Measurements from ENCODE around the gene RIPOR3.

RIPOR3 gene

DNA sequence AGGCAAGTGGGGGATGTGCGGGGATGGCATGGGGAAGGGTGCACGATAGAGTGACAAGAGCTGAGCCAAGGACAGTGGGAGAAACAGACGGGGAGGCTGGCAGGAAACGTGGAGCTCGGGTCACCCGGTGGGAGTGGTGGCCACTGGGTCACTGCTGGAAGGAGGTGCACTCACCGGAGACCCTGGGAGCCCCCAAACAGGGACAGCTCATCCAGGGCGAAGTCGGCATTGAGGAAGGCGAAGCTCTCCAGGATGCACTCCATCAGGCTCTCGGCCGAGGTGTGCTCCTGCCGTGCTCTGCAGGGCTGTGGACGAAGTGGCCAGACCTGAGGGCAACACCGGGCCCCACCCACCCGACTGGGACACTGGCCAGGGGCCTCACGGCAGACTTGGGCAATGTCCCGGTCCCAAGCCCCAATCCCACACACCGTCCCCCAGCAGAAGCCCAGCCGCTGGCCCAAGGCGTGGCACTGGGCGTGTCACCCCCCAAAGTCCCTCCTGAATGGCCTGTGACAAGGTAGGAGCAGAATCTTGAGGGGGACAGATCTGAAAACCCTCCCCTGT, 93.9 kb downstream of the RIPOR3 start:
- Histone ChIP-seq H3K36me3 (ENCODE audit: control insufficient read depth, insufficient read depth, low read length) (no peaks in the 10 kb centered on the region), H3K27ac (ENCODE audit: low read depth, low read length) (no peak overlapping the region), H3K9me3 (ENCODE audit: control insufficient read depth, insufficient read depth, low read length) (no peaks in the 10 kb centered on the region), H3K9ac (ENCODE audit: low read depth, low read length) (no peak overlapping the region), H3K4me3 (ENCODE audit: low read depth, low read length) (no peak overlapping the region), H3K4me1 (ENCODE audit: control insufficient read depth, insufficient read depth, low read length) (no peaks in the 10 kb centered on the region), H3K27me3 (ENCODE audit: control insufficient read depth, insufficient read depth, low read length) (no peaks in the 10 kb centered on the region)

DNA sequence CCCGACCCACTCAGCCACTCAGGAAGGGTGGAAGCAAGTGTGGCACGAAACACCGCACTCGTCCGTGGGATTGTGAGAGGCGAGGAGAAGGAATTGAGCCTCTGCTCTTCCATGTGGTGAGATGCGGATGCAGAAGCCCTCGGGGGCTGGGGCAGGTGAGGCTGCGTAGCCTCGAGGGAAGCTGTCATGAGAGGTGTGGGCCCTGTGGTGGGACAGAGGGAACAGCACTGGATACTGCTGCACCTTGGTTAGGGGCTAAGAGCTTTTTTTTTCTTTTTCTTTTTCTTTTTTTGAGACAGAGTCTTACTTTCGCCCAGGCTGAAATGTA, 94.7 kb downstream of the RIPOR3 start:
- Histone ChIP-seq H3K27me3 (ENCODE audit: control insufficient read depth, insufficient read depth, low read length) (no peaks in the 10 kb centered on the region), H3K27ac (ENCODE audit: low read depth, low read length) (no peak overlapping the region), H3K4me1 (ENCODE audit: control insufficient read depth, insufficient read depth, low read length) (no peaks in the 10 kb centered on the region), H3K36me3 (ENCODE audit: control insufficient read depth, insufficient read depth, low read length) (no peaks in the 10 kb centered on the region), H3K4me3 (ENCODE audit: low read depth, low read length) (no peak overlapping the region), H3K9me3 (ENCODE audit: control insufficient read depth, insufficient read depth, low read length) (no peaks in the 10 kb centered on the region), H3K9ac (ENCODE audit: low read depth, low read length) (no peak overlapping the region)

DNA sequence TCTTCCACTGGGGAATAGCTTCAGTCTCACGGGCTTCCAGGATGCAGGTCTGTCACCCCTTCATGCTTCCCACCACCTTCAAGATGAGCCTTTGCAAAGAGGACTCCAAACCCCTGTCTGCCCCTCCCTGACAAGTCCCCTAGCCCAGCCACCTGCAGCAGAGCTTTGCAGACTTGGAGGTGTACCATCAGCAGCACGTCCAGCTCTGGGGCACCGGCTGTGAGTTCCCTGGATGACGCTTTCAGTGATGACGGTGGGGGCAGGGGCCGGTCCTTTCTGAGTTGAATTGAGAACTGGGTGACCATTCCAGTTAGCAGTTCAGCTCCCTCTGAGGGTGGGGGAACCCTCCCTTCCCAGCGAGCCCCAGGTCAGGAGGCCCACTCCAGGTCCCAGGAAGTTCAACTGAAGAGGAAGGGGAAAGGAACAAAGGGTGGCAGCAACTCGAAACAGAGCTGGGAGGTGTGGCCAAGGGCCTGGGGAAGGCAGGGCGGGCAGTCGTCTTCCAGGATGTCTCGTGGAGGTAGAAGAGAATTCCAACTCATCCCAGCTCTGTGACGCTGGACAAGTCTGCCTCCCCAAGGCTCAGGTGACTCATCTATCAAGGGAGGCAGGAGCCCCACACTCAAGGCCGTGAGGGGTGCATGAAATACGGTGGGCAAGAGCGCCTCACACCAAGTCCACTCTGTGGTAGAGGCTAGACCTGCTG, 95.2 kb downstream of the RIPOR3 start:
- Histone ChIP-seq H3K36me3 (ENCODE audit: control insufficient read depth, insufficient read depth, low read length) (no peaks in the 10 kb centered on the region), H3K27ac (ENCODE audit: low read depth, low read length) (no peak overlapping the region), H3K4me1 (ENCODE audit: control insufficient read depth, insufficient read depth, low read length) (no peaks in the 10 kb centered on the region), H3K4me3 (ENCODE audit: low read depth, low read length) (no peak overlapping the region), H3K9ac (ENCODE audit: low read depth, low read length) (no peak overlapping the region), H3K9me3 (ENCODE audit: control insufficient read depth, insufficient read depth, low read length) (no peaks in the 10 kb centered on the region), H3K27me3 (ENCODE audit: control insufficient read depth, insufficient read depth, low read length) (no peaks in the 10 kb centered on the region)

DNA sequence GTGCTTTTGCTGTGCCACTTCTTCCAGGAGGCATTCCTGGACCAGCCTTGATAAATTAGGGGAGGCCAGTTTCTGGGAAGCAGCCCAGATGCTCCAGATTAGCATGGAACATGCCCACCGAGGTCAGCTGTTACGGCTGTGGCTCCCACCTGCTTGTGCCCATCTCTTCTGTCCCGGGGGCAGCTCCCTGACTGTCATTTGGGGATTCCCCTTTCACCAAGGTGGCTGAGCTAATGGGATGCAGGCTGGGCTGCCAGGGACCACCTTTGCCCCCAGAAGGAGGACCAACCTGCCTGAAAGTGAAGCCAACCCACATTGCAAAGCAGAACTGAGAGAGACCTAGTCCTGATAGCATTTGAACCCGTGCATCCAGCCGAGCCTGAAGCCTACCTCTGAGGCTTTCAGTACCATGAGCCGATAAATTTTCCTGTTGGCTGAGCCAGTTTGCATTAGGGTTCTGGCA, 95.9 kb downstream of the RIPOR3 start:
- no peak overlapping the region for H3K9ac ChIP-seq (ENCODE audit: low read depth, low read length)
- no peak overlapping the region for H3K27ac ChIP-seq (ENCODE audit: low read depth, low read length)
- H3K9me3 ChIP-seq (ENCODE audit: control insufficient read depth, insufficient read depth, low read length), result no peaks in the 10 kb centered on the region
- H3K27me3 ChIP-seq (ENCODE audit: control insufficient read depth, insufficient read depth, low read length), result no peaks in the 10 kb centered on the region
- no peaks in the 10 kb centered on the region for H3K36me3 ChIP-seq (ENCODE audit: control insufficient read depth, insufficient read depth, low read length)
- H3K4me3 ChIP-seq (ENCODE audit: low read depth, low read length), result no peak overlapping the region
- H3K4me1 ChIP-seq (ENCODE audit: control insufficient read depth, insufficient read depth, low read length), result no peaks in the 10 kb centered on the region

DNA sequence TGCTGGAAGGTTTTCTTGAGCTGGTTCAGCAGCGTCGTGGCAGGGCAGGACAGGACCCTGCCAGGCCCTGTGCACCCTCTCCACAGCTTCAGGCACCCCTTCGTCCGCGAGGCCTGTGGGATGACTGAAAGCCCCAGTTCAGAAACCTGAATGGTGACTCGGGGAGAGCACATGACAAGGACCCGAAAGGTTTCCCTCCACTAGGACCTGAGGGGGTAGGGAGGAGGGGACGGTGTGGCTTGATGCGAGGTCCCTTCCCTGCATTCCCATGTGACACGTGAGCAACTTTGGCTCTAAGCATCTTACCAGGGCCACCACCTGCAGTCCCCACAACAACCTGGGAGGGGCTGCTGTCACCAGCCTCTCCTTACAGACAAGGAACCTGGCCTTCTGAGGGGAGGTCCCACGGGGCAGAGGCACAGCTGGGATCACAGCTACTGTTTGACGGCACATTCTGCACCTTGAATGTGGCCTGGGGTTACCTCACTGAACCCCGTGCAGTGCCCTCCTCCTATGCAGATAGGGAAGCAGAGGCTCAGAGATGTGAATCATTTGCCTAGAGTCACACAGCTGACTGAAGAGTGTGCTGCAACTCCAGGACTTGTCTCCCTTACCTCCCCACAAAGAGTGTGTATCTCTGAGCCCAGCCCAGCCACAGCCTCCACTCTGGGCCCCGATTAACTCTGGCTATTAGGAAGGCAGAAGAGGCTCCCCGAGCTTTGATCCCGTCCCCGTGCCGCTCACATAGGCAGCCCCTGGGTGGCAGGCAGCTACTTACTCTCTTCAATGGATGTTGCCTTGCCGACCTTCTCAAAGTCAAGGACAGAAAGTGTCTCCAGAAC, 96.5 kb downstream of the RIPOR3 start:
- Histone ChIP-seq H3K27ac (ENCODE audit: low read depth, low read length) (no peak overlapping the region), H3K4me1 (ENCODE audit: control insufficient read depth, insufficient read depth, low read length) (no peaks in the 10 kb centered on the region), H3K27me3 (ENCODE audit: control insufficient read depth, insufficient read depth, low read length) (no peaks in the 10 kb centered on the region), H3K4me3 (ENCODE audit: low read depth, low read length) (no peak overlapping the region), H3K9ac (ENCODE audit: low read depth, low read length) (no peak overlapping the region), H3K36me3 (ENCODE audit: control insufficient read depth, insufficient read depth, low read length) (0 out of 2 replicates have a peak, but pooled peaks cover under 1% of the 10 kb centered on the region), H3K9me3 (ENCODE audit: control insufficient read depth, insufficient read depth, low read length) (no peaks in the 10 kb centered on the region)

DNA sequence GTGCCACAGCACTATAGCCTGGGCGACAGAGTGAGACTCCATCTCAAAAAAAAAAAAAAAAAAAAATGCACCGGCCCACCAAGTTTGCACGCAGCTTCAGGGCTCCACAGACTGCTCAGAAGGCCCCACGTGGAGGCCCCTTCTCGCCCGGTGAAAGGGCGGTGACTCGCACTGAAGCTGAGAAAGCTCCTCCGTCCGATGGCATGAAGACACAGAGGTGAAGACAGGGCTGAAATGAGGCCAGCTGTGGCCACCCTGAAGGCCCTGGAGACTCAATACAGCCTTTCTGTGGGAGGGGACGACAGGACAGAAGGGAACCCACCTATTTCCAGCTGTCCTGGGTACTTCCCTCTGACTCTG, 97.1 kb downstream of the RIPOR3 start:
- H3K9ac ChIP-seq (ENCODE audit: low read depth, low read length), result no peak overlapping the region
- H3K27me3 ChIP-seq (ENCODE audit: control insufficient read depth, insufficient read depth, low read length), result no peaks in the 10 kb centered on the region
- H3K36me3 ChIP-seq (ENCODE audit: control insufficient read depth, insufficient read depth, low read length), result 0 out of 2 replicates have a peak, but pooled peaks cover 3% of the 10 kb centered on the region
- H3K9me3 ChIP-seq (ENCODE audit: control insufficient read depth, insufficient read depth, low read length), result no peaks in the 10 kb centered on the region
- no peaks in the 10 kb centered on the region for H3K4me1 ChIP-seq (ENCODE audit: control insufficient read depth, insufficient read depth, low read length)
- H3K4me3 ChIP-seq (ENCODE audit: low read depth, low read length), result no peak overlapping the region
- H3K27ac ChIP-seq (ENCODE audit: low read depth, low read length), result no peak overlapping the region

DNA sequence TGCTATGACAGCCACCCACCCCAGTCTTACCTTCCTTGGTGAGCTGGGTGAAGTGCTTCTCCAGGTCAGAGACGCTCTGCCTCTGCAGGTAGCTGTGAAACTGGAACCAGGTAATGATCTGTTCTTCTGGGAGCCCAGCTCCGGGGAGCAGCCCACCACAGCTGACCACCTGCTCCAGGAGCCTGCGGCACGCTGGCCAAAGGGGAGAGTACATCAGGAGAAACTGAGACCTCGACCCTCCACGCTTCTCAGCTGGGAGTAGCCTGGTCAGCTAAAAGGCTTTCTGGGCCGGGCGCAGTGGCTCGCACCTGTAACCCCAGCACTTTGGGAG, 98.4 kb downstream of the RIPOR3 start:
- 0 out of 2 replicates have a peak, but pooled peaks cover 3% of the 10 kb centered on the region for H3K36me3 ChIP-seq (ENCODE audit: control insufficient read depth, insufficient read depth, low read length)
- H3K27me3 ChIP-seq (ENCODE audit: control insufficient read depth, insufficient read depth, low read length), result no peaks in the 10 kb centered on the region
- no peak overlapping the region for H3K9ac ChIP-seq (ENCODE audit: low read depth, low read length)
- no peaks in the 10 kb centered on the region for H3K9me3 ChIP-seq (ENCODE audit: control insufficient read depth, insufficient read depth, low read length)
- H3K4me1 ChIP-seq (ENCODE audit: control insufficient read depth, insufficient read depth, low read length), result no peaks in the 10 kb centered on the region
- no peak overlapping the region for H3K27ac ChIP-seq (ENCODE audit: low read depth, low read length)
- no peak overlapping the region for H3K4me3 ChIP-seq (ENCODE audit: low read depth, low read length)

DNA sequence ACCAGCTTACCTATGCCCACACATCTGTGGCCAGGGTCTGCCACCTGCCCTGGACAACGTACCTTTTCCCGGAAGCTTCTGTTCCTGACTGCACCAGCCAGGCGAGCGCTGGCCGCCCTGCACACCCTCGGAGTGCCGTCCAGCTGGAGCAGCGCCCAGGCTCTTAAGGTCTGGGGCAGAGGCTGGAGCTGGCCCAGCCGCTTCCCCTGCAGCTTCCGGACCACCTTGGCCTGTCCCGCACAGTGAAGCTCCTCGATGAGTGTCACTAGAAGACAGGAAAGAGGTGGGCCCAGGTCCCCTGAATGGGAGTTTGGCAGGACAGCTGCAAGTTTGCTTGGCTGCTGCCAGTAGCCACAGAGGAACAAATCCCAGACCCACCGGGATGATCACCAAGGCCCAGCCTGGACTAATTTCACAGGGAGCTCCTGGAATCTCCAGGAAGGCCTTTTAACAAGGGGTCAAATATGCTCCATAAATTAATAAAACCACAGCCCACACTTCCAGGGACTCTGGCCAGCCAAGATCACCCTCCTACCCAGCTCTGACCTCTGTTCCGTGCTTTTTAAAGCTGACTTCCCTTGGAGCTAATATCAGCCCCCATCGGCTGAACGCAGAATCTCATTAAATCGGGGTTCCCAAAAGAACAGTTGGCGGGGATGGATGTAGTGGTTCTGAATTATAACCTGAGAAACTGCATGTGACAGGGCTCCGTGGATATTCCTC, 98.9 kb downstream of the RIPOR3 start:
- H3K27ac ChIP-seq (ENCODE audit: low read depth, low read length), result no peak overlapping the region
- H3K9ac ChIP-seq (ENCODE audit: low read depth, low read length), result no peak overlapping the region
- H3K4me1 ChIP-seq (ENCODE audit: control insufficient read depth, insufficient read depth, low read length), result no peaks in the 10 kb centered on the region

DNA sequence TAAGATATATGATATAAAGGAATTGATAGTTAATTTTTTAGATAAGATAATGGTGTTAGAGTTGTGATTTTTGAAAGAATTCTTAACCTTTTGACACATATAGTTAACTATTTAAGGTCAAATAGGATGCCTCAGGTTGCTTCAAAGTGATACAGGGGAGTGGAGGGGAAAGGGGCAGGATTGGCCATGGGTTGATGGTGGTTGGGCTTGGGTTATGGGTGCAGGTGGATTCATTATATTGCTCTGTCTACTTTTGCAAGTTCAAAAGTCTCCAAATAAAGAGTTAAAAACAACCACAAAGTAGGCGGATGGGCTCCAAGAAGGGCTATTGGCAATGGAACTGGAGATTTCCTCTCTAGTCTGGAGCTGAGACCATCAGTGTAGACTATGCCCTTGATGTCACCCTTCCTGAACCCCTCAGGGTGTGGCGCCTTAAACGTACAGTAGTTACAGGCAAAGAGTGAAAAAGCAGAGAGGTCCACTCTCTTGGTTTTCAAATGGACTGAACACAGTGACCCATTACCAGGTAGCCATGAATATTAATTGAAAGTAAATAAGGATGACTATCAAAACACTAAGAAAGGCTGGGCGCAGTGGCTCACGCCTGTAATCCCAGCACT, 100.0 kb downstream of the RIPOR3 start:
- Histone ChIP-seq H3K36me3 (ENCODE audit: control insufficient read depth, insufficient read depth, low read length) (peaks cover 9% of the 10 kb centered on the region), H3K9ac (ENCODE audit: low read depth, low read length) (no peak overlapping the region), H3K4me3 (ENCODE audit: low read depth, low read length) (no peak overlapping the region), H3K9me3 (ENCODE audit: control insufficient read depth, insufficient read depth, low read length) (no peaks in the 10 kb centered on the region), H3K4me1 (ENCODE audit: control insufficient read depth, insufficient read depth, low read length) (no peaks in the 10 kb centered on the region), H3K27me3 (ENCODE audit: control insufficient read depth, insufficient read depth, low read length) (no peaks in the 10 kb centered on the region), H3K27ac (ENCODE audit: low read depth, low read length) (no peak overlapping the region)

More for the DNA sequence above, 98.9 kb downstream of the RIPOR3 start:
- H3K36me3 ChIP-seq (ENCODE audit: control insufficient read depth, insufficient read depth, low read length), result peaks cover 7% of the 10 kb centered on the region; the same call in 1 of the 2 replicates
- no peaks in the 10 kb centered on the region for H3K27me3 ChIP-seq (ENCODE audit: control insufficient read depth, insufficient read depth, low read length)
- H3K9me3 ChIP-seq (ENCODE audit: control insufficient read depth, insufficient read depth, low read length), result no peaks in the 10 kb centered on the region
- no peak overlapping the region for H3K4me3 ChIP-seq (ENCODE audit: low read depth, low read length)

DNA sequence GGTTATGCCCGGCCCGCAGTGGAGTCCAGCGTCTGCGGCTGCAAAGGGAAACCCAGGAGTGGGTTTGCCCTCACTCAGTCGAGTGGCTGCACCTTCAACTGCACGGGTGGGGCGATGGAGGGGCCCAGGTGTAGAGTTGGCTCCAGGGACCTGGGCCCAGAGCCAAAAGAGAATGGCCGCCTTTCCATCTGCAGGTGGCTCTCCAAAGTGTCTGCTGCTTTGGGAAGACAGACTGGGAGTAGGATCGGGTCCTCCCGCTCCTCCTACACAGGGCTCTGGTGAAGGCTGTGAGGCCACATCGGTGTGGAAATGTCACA, 101.0 kb downstream of the RIPOR3 start:
- H3K9me3 ChIP-seq (ENCODE audit: control insufficient read depth, insufficient read depth, low read length), result no peaks in the 10 kb centered on the region

More for the DNA sequence above, 101.0 kb downstream of the RIPOR3 start:
- peaks cover 20% of the 10 kb centered on the region for H3K36me3 ChIP-seq (ENCODE audit: control insufficient read depth, insufficient read depth, low read length)
- no peak overlapping the region for H3K27ac ChIP-seq (ENCODE audit: low read depth, low read length)
- no peaks in the 10 kb centered on the region for H3K27me3 ChIP-seq (ENCODE audit: control insufficient read depth, insufficient read depth, low read length)
- H3K9ac ChIP-seq (ENCODE audit: low read depth, low read length), result no peak overlapping the region
- no peaks in the 10 kb centered on the region for H3K4me1 ChIP-seq (ENCODE audit: control insufficient read depth, insufficient read depth, low read length)
- no peak overlapping the region for H3K4me3 ChIP-seq (ENCODE audit: low read depth, low read length)
